ENCODE results near the gene RTN4IP1. TPM values are rescaled to one million over a fixed set of nuclear protein-coding genes. Genes with fewer than 3 reads are reported as not detected.

Gene RTN4IP1
- total RNA-seq, 2 donors from 2014 or later, result 5.8 to 11.9 TPM

- Histone ChIP-seq H3K27ac (no peak overlapping the region), H3K9me3 (no peaks in the 10 kb centered on the region), H3K4me1 (no peaks in the 10 kb centered on the region), H3K27me3 (no peaks in the 10 kb centered on the region), H3K4me3 (no peak overlapping the region), H3K36me3 (no peaks in the 10 kb centered on the region)
- no peak for TF ChIP-seq CTCF (IDR thresholded peaks at IDR 0.05)
- no peak for DNase-seq (ENCODE audit: low spot score)
Measured at GRCh38 chr6:106534564-106534982, 94.7 kb downstream of the RTN4IP1 start.

- Histone ChIP-seq H3K27ac (no peak overlapping the region), H3K9me3 (no peaks in the 10 kb centered on the region), H3K36me3 (no peaks in the 10 kb centered on the region), H3K27me3 (no peaks in the 10 kb centered on the region), H3K4me3 (no peak overlapping the region), H3K4me1 (no peaks in the 10 kb centered on the region)
- TF ChIP-seq CTCF (IDR thresholded peaks at IDR 0.05), result no peak
- DNase-seq (ENCODE audit: low spot score), result no peak
Measured at GRCh38 chr6:106534004-106534403, 95.3 kb downstream of the RTN4IP1 start.

- no peak overlapping the region for H3K4me3 ChIP-seq
- DNase-seq (ENCODE audit: low spot score), result no peak
- H3K36me3 ChIP-seq, result no peaks in the 10 kb centered on the region
- no peaks in the 10 kb centered on the region for H3K27me3 ChIP-seq
- H3K27ac ChIP-seq, result no peak overlapping the region
- H3K9me3 ChIP-seq, result no peaks in the 10 kb centered on the region
- no peaks in the 10 kb centered on the region for H3K4me1 ChIP-seq
- TF ChIP-seq CTCF (IDR thresholded peaks at IDR 0.05), result no peak
Measured at GRCh38 chr6:106533054-106533453, 96.2 kb downstream of the RTN4IP1 start.

- Histone ChIP-seq H3K27me3 (no peaks in the 10 kb centered on the region), H3K27ac (no peak overlapping the region), H3K9me3 (no peaks in the 10 kb centered on the region), H3K36me3 (no peaks in the 10 kb centered on the region), H3K4me3 (no peak overlapping the region), H3K4me1 (no peaks in the 10 kb centered on the region)
- no peak for TF ChIP-seq CTCF (IDR thresholded peaks at IDR 0.05)
- DNase-seq (ENCODE audit: low spot score), result no peak
Measured at GRCh38 chr6:106530502-106530901, 98.8 kb downstream of the RTN4IP1 start.

GRCh38 chr6:106530026-106530425 is 99.3 kb downstream of the RTN4IP1 start:
- Histone ChIP-seq H3K27me3 (no peaks in the 10 kb centered on the region), H3K9me3 (no peaks in the 10 kb centered on the region), H3K27ac (no peak overlapping the region), H3K36me3 (no peaks in the 10 kb centered on the region), H3K4me1 (no peaks in the 10 kb centered on the region), H3K4me3 (no peak overlapping the region)
- no peak for DNase-seq (ENCODE audit: low spot score)
- TF ChIP-seq CTCF (IDR thresholded peaks at IDR 0.05), result no peak

- TF ChIP-seq CTCF (IDR thresholded peaks at IDR 0.05), result no peak
- DNase-seq (ENCODE audit: low spot score), result no peak
- H3K36me3 ChIP-seq, result no peaks in the 10 kb centered on the region
- no peak overlapping the region for H3K4me3 ChIP-seq
- H3K4me1 ChIP-seq, result no peaks in the 10 kb centered on the region
- H3K27ac ChIP-seq, result no peak overlapping the region
- H3K27me3 ChIP-seq, result no peaks in the 10 kb centered on the region
- no peaks in the 10 kb centered on the region for H3K9me3 ChIP-seq
Measured at GRCh38 chr6:106529438-106529837, 99.9 kb downstream of the RTN4IP1 start.
